H1 (cell line): Measurements from ENCODE around the gene RTN4RL1. TPM values are rescaled to one million over a fixed set of nuclear protein-coding genes. Genes with fewer than 3 reads are reported as not detected.

Experiments used
- BCL11A ChIP-seq, 2 experiments: IDR thresholded peaks; one replicate each; pipeline ENCODE4 v1.6.1; 2011; ENCODE audit warnings: low read depth in 2 of 2, low read length in 2 of 2, mild to moderate bottlenecking in 2 of 2
- CHD1 ChIP-seq: IDR thresholded peaks from 2 replicates; pipeline ENCODE4 v1.6.1; 2012; ENCODE audit warnings: low read depth, low read length, improper control_type of control experiment
- CHD2 ChIP-seq: IDR thresholded peaks from 2 replicates; pipeline ENCODE4 v1.6.1; 2012; ENCODE audit warnings: low read length, improper control_type of control experiment
- GTF2F1 ChIP-seq: IDR thresholded peaks from 2 replicates; pipeline ENCODE4 v1.6.1; 2012; ENCODE audit warnings: low read depth, low read length, improper control_type of control experiment, borderline replicate concordance
- SP1 ChIP-seq: IDR thresholded peaks from 2 replicates; pipeline ENCODE4 v1.6.1; 2011; ENCODE audit warnings: low read depth, low read length
- SP2 ChIP-seq: IDR thresholded peaks from 2 replicates; pipeline ENCODE4 v1.6.1; 2012; ENCODE audit warnings: mild to moderate bottlenecking, low read length, inconsistent platforms
- SP4 ChIP-seq: IDR thresholded peaks from 2 replicates; pipeline ENCODE4 v1.6.1; 2012; ENCODE audit warnings: low read length, inconsistent platforms
- TCF12 ChIP-seq: IDR thresholded peaks from 2 replicates; pipeline ENCODE4 v1.6.1; 2011; ENCODE audit warnings: low read depth, mild to moderate bottlenecking, low read length
- polyA plus RNA-seq, 7 experiments: library from polyadenylated mRNA; depleted of rRNA in 3 of 7; stranded (reverse) in 5 of 7; unstranded in 2 of 7; fragments of >200 nt in 5 of 7; fragments of 200-250 nt in 2 of 7; gene quantifications; 1 replicate in 5 of 7; 2 replicates in 1 of 7; 4 replicates in 1 of 7; pipeline versions ENCODE4 v1.2.1 to v1.2.3, GENCODE V29; 2011 to 2013; ENCODE audit warnings: missing spikeins in 2 of 7, mixed read lengths in 2 of 7
- total RNA-seq: library from RNA; stranded (reverse); fragmentation: NEBNext Ultra II Directional; extraction: Animal tissue kit (Norgen Biotek cat#: 25700); gene quantifications from 2 replicates; pipeline ENCODE4 v1.2.1, GENCODE V29; 2021

The RTN4RL1 gene
- total and polyA plus RNA-seq, 2 of the 8 experiments (the other 6 are each of a cell fraction or from before 2014, with no cell fraction given) = 0.09 TPM; not detected in 1

DNA sequence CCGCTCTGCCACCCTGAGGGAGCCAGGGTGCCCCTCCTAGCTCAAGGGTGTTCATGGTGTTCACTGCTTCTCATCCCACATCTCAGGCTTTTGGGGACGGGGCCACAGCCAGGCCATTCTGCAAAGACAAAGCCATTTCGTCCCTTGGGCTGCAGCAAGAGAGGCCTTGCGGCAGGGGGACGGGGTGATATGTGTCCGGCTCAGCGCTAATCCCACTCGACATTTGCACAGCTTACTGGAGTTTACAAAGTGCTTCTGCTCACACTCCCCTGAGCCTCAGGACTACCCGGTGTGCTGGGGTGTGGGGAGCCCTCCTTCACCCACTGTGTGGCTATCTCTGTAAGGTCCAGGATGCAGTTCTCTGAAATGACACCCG lies 84.3 kb downstream of the RTN4RL1 start (continued):
- no peak for TF ChIP-seq BCL11A (IDR thresholded peaks at IDR 0.05; ENCODE audit: low read depth in 2 of 2, low read length in 2 of 2)
- TF ChIP-seq SP1 = no peak
- TF ChIP-seq CHD1 = no peak
- TF ChIP-seq GTF2F1 = no peak
- TF ChIP-seq CHD2 = no peak
- no peak for TF ChIP-seq SP2
- TF ChIP-seq SP4 = no peak
- TF ChIP-seq TCF12 = no peak
- TF ChIP-seq, all 59 proteins: peak for 0
